H1 (cell line): ENCODE data around the gene LHB. TPM values are rescaled to one million over a fixed set of nuclear protein-coding genes. Genes with fewer than 3 reads are reported as not detected.
"Not testable (repeated sequence)": the region's sequence is repeated elsewhere in the genome, so short reads cannot be mapped to it uniquely, and the experiment has no call there.

Experiments used
- CTCF ChIA-PET: fragments of 300-600 bp; sonication (Branson Sonifier 250); formaldehyde crosslinking; loops from one replicate; lab custom pipeline; 2021; ENCODE audit not compliant: partially characterized antibody; lab: Charles Lee
- POLR2A ChIA-PET: fragments of 300-600 bp; sonication (Branson Sonifier 250); formaldehyde crosslinking; loops from one replicate; lab custom pipeline; 2021; ENCODE audit warnings: inconsistent platforms; ENCODE audit not compliant: partially characterized antibody; lab: Charles Lee
- DNase-seq, 2 experiments: peaks; one replicate each; pipeline versions ENCODE4 v3.0.0 to v3.0.0-alpha.2; 2010 to 2022; ENCODE audit warnings: low spot score in 2 of 2, low read depth in 1 of 2, mixed read lengths in 1 of 2
- FAIRE-seq: peaks from 2 replicates; lab custom pipeline; 2011; peaks lifted over from hg19 to GRCh38; lab: Jason Lieb, UNC
- H2AFZ ChIP-seq: 2 replicates; pipeline ENCODE4 v1.8.1; 2012; ENCODE audit warnings: low read length, inconsistent platforms
- H2AK5ac ChIP-seq: 2 replicates; pipeline ENCODE4 v1.6.1; 2013; ENCODE audit warnings: low read depth, low read length
- H2BK120ac ChIP-seq: replicated peaks from 2 replicates; pipeline ENCODE3; 2013; ENCODE audit warnings: low read depth, low read length, inconsistent platforms
- H2BK12ac ChIP-seq: 2 replicates; pipeline ENCODE4 v1.6.1; 2013; ENCODE audit warnings: low read depth, low read length
- H2BK15ac ChIP-seq: 2 replicates; pipeline ENCODE4 v1.6.1; 2013; ENCODE audit warnings: low read length
- H2BK20ac ChIP-seq: 2 replicates; pipeline ENCODE4 v1.6.1; 2013; ENCODE audit warnings: low read length
- H2BK5ac ChIP-seq: 2 replicates; pipeline ENCODE4 v1.6.1; 2013; ENCODE audit warnings: low read depth, low read length
- H3K14ac ChIP-seq: 2 replicates; pipeline ENCODE4 v1.6.1; 2013; ENCODE audit warnings: inconsistent platforms; ENCODE audit not compliant: insufficient read length
- H3K18ac ChIP-seq: 2 replicates; pipeline ENCODE4 v1.6.1; 2013; ENCODE audit warnings: low read length; ENCODE audit errors: extremely low read depth
- H3K23ac ChIP-seq: 2 replicates; pipeline ENCODE4 v1.6.1; 2013; ENCODE audit warnings: inconsistent platforms; ENCODE audit not compliant: insufficient read length
- H3K23me2 ChIP-seq: 2 replicates; pipeline ENCODE4 v1.6.1; 2013; ENCODE audit warnings: low read depth, low read length
- H3K27ac ChIP-seq: 2 replicates; pipeline ENCODE4 v1.6.1; 2011; ENCODE audit warnings: low read depth, low read length, inconsistent platforms
- H3K27me3 ChIP-seq, 4 experiments: replicated peaks in 1 of 4; 1 replicate in 1 of 4; 2 replicates in 3 of 4; pipeline versions ENCODE4 v1.6.1 to v1.8.1; 2011 to 2013; ENCODE audit warnings: low read length in 3 of 4, mild to moderate bottlenecking in 3 of 4, inconsistent platforms in 2 of 4, mixed read lengths in 2 of 4, moderate library complexity in 1 of 4; ENCODE audit not compliant: control insufficient read depth in 3 of 4, insufficient read depth in 3 of 4; ENCODE audit errors: extremely low read depth in 1 of 4
- H3K36me3 ChIP-seq, 4 experiments: 2 replicates each; pipeline versions ENCODE4 v1.6.1 to v1.8.1; 2011 to 2013; ENCODE audit warnings: mild to moderate bottlenecking in 4 of 4, low read length in 3 of 4, moderate library complexity in 2 of 4, control low read depth in 1 of 4, inconsistent platforms in 1 of 4; ENCODE audit not compliant: insufficient read depth in 4 of 4, control insufficient read depth in 2 of 4
- H3K4ac ChIP-seq: replicated peaks from 2 replicates; pipeline ENCODE3; 2013; ENCODE audit warnings: low read length, low read depth, mixed read lengths, inconsistent platforms; ENCODE audit not compliant: insufficient read length
- H3K4me1 ChIP-seq, 4 experiments: replicated peaks in 1 of 4; 1 replicate in 1 of 4; 2 replicates in 3 of 4; pipeline versions ENCODE4 v1.6.1 to v1.8.1; 2011 to 2013; ENCODE audit warnings: low read length in 3 of 4, inconsistent platforms in 2 of 4, mixed read lengths in 1 of 4; ENCODE audit not compliant: insufficient read depth in 4 of 4, control insufficient read depth in 3 of 4
- H3K4me2 ChIP-seq, 2 experiments: 2 replicates each; pipeline versions ENCODE4 v1.6.1 to v1.8.1; 2011 to 2013; ENCODE audit warnings: low read depth in 2 of 2, low read length in 2 of 2, control low read depth in 1 of 2, inconsistent platforms in 1 of 2, mild to moderate bottlenecking in 1 of 2; ENCODE audit not compliant: insufficient read depth in 1 of 2
- H3K4me3 ChIP-seq, 4 experiments: fragments of 200-600, 300-600 bp in 1 of 4; sonication (generic), shearing (Covaris generic), sonication (Bioruptor Twin) in 1 of 4; 2 replicates each; pipeline versions ENCODE4 v1.5.1 to v1.8.1; 2011 to 2016; ENCODE audit warnings: low read length in 4 of 4, low read depth in 3 of 4, control low read depth in 2 of 4, inconsistent platforms in 2 of 4, mild to moderate bottlenecking in 2 of 4, mixed read lengths in 1 of 4, moderate library complexity in 1 of 4; ENCODE audit not compliant: insufficient read depth in 2 of 4; ENCODE audit errors: extremely low read depth in 1 of 4
- H3K56ac ChIP-seq: replicated peaks from 2 replicates; pipeline ENCODE3; 2013; ENCODE audit warnings: low read depth, mild to moderate bottlenecking, mixed read lengths, low read length, inconsistent platforms; ENCODE audit not compliant: insufficient read length
- H3K79me1 ChIP-seq: 2 replicates; pipeline ENCODE4 v1.6.1; 2013; ENCODE audit warnings: low read depth, low read length, control low read depth
- H3K79me2 ChIP-seq, 2 experiments: 2 replicates each; pipeline versions ENCODE4 v1.6.1 to v1.8.1; 2012 to 2013; ENCODE audit warnings: low read length in 2 of 2, mild to moderate bottlenecking in 2 of 2, inconsistent platforms in 1 of 2; ENCODE audit not compliant: insufficient read depth in 2 of 2, control insufficient read depth in 1 of 2
- H3K9ac ChIP-seq, 4 experiments: replicated peaks in 1 of 4; 1 replicate in 1 of 4; 2 replicates in 3 of 4; pipeline versions ENCODE4 v1.6.1 to v1.8.1; 2011 to 2013; ENCODE audit warnings: low read depth in 3 of 4, low read length in 3 of 4, control low read depth in 2 of 4, mild to moderate bottlenecking in 2 of 4, moderate library complexity in 2 of 4, inconsistent platforms in 1 of 4; ENCODE audit errors: extremely low read depth in 1 of 4
- H3K9me3 ChIP-seq, 2 experiments: 2 replicates each; pipeline versions ENCODE4 v1.6.1 to v1.8.1; 2012 to 2013; ENCODE audit warnings: mild to moderate bottlenecking in 2 of 2, moderate library complexity in 2 of 2, control low read depth in 1 of 2, inconsistent platforms in 1 of 2, low read depth in 1 of 2, low read length in 1 of 2, mixed read lengths in 1 of 2; ENCODE audit not compliant: insufficient read depth in 2 of 2
- H4K20me1 ChIP-seq, 2 experiments: replicated peaks in 1 of 2; 2 replicates each; pipeline versions ENCODE3 to v1.8.1; 2011 to 2013; ENCODE audit warnings: inconsistent platforms in 2 of 2, low read length in 2 of 2, mild to moderate bottlenecking in 1 of 2; ENCODE audit not compliant: insufficient read depth in 2 of 2, control insufficient read depth in 1 of 2
- H4K5ac ChIP-seq: 2 replicates; pipeline ENCODE4 v1.6.1; 2013; ENCODE audit warnings: low read length, low read depth, mixed read lengths, inconsistent platforms; ENCODE audit not compliant: insufficient read length
- H4K8ac ChIP-seq: 2 replicates; pipeline ENCODE4 v1.8.0; 2013; ENCODE audit warnings: mild to moderate bottlenecking, moderate library complexity, low read length, inconsistent platforms; ENCODE audit not compliant: insufficient read depth; ENCODE audit errors: extremely low read depth
- H4K91ac ChIP-seq: replicated peaks from 2 replicates; pipeline ENCODE3; 2013; ENCODE audit warnings: low read length, mixed read lengths, inconsistent platforms; ENCODE audit not compliant: insufficient read length
- WGBS, 2 experiments: shearing (Covaris generic) in 1 of 2; methylation state at CpG; one replicate each; pipeline versions ENCODE4 v1.1.6 to v1.1.7; 2013 to 2015; ENCODE audit warnings: low lambda C conversion rate in 2 of 2, mixed read lengths in 2 of 2, inconsistent platforms in 1 of 2, low coverage in 1 of 2, missing lambda C conversion rate in 1 of 2; ENCODE audit not compliant: insufficient replicate concordance in 2 of 2, insufficient coverage in 1 of 2, insufficient read length in 1 of 2; ENCODE audit errors: extremely low coverage in 1 of 2, missing lambda C conversion rate in 1 of 2; 5-methylcytosine and 5-hydroxymethylcytosine counted together
- polyA plus RNA-seq, 7 experiments: library from polyadenylated mRNA; depleted of rRNA in 3 of 7; stranded (reverse) in 5 of 7; unstranded in 2 of 7; fragments of >200 nt in 5 of 7; fragments of 200-250 nt in 2 of 7; gene quantifications; 1 replicate in 5 of 7; 2 replicates in 1 of 7; 4 replicates in 1 of 7; pipeline versions ENCODE4 v1.2.1 to v1.2.3, GENCODE V29; 2011 to 2013; ENCODE audit warnings: missing spikeins in 2 of 7, mixed read lengths in 2 of 7
- total RNA-seq: library from RNA; stranded (reverse); fragmentation: NEBNext Ultra II Directional; extraction: Animal tissue kit (Norgen Biotek cat#: 25700); gene quantifications from 2 replicates; pipeline ENCODE4 v1.2.1, GENCODE V29; 2021

The LHB gene
- total and polyA plus RNA-seq, 2 of the 8 experiments (the other 6 are each of a cell fraction or from before 2014, with no cell fraction given), result 0.53 TPM; not detected in 1

- CTCF ChIA-PET, H2BK120ac ChIP-seq, H3K79me1 ChIP-seq, H2BK5ac ChIP-seq, H3K79me2 ChIP-seq, H3K56ac ChIP-seq, H4K8ac ChIP-seq, H3K4me1 ChIP-seq, H3K27me3 ChIP-seq, H3K23ac ChIP-seq, H2BK15ac ChIP-seq, H4K5ac ChIP-seq, H3K23me2 ChIP-seq, FAIRE-seq, H3K4me3 ChIP-seq, H3K4me2 ChIP-seq, H2BK12ac ChIP-seq, DNase-seq, H4K20me1 ChIP-seq, H2AK5ac ChIP-seq, H3K9me3 ChIP-seq, H3K14ac ChIP-seq, H3K9ac ChIP-seq, H2AFZ ChIP-seq, H3K18ac ChIP-seq, H3K36me3 ChIP-seq, H4K91ac ChIP-seq, H2BK20ac ChIP-seq, H3K4ac ChIP-seq, H3K27ac ChIP-seq: not testable (repeated sequence)
- 85% methylated on average over 14 of the region's 15 CpGs; no CpG with 5 or more reads in 1 of the 2 experiments for WGBS, 2 experiments
- POLR2A ChIA-PET, result interaction anchor here (1.1 kb wide), 1 partner anchor 10 kb away, joined by 3 read pairs; no protein-coding TSS in a partner anchor
Observed at GRCh38 chr19:49043548-49043947, 26.7 kb upstream of the LHB start, which contains the start of gene CGB5. Gene CGB5, plus strand, starts transcription at chr19:49043848. Its CDS starts 362 bp downstream, at chr19:49044210.

GRCh38 chr19:49042666-49043065 is 25.8 kb upstream of the LHB start:
- 76% methylated on average over 1 of the region's 4 CpGs; no CpG with 5 or more reads in 1 of the 2 experiments for WGBS, 2 experiments
- H3K27me3 ChIP-seq, H2AK5ac ChIP-seq, DNase-seq, H3K79me1 ChIP-seq, H3K4me3 ChIP-seq, H3K4me2 ChIP-seq, H4K91ac ChIP-seq, H3K14ac ChIP-seq, H3K56ac ChIP-seq, H3K18ac ChIP-seq, H2BK5ac ChIP-seq, H3K4ac ChIP-seq, H2BK120ac ChIP-seq, H3K4me1 ChIP-seq, H2BK12ac ChIP-seq, FAIRE-seq, H3K9me3 ChIP-seq, H4K5ac ChIP-seq, H3K36me3 ChIP-seq, H2AFZ ChIP-seq, H3K27ac ChIP-seq, H3K23ac ChIP-seq, H2BK20ac ChIP-seq, H4K8ac ChIP-seq, H3K9ac ChIP-seq, H4K20me1 ChIP-seq, H3K23me2 ChIP-seq, H3K79me2 ChIP-seq, H2BK15ac ChIP-seq: not testable (repeated sequence)
- POLR2A ChIA-PET, result interaction anchor here (1.1 kb wide), 1 partner anchor 11 kb away, joined by 3 read pairs; no protein-coding TSS in a partner anchor
- CTCF ChIA-PET, result interaction anchor here (0.6 kb wide), 1 partner anchor 198 kb away, joined by 4 read pairs; no protein-coding TSS in a partner anchor
